OCI-LY3 (cell line): Measurements from ENCODE around the gene LTA4H.

ENCODE experiments used
- EZH2phosphoT487 ChIP-seq: fragments of 200-600 bp; shearing (Covaris generic); IDR thresholded peaks from 2 replicates; pipeline ENCODE4 v1.6.1; 2018; ENCODE audit warnings: antibody characterized with exemption, mixed run types, low read depth
- TF ChIP-seq, protein P1 (sequence below): fragments of 200-600, 300-600 bp; sonication (generic); IDR thresholded peaks from 2 replicates; pipeline ENCODE4 v1.5.1; 2014; ENCODE audit warnings: antibody characterized with exemption, low read length, low read depth

DNA sequence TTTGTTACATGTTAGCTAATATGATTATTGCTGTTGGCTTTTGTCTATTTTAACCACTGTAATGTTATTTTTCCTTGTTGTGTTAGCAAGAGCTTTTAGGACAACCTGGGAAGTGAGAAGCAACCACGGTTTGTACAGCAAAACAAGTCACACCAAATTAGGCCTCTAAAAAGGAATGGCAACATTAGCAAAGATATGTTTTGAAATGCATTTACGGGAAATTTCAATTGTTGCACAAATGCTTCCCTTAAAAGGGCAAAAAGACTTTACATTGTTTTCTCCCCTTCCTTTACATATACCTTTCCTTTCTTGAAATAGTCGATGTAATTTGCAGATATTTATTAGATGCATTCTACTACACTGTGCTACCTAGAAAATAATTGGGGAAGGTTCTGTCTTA is 4.1 kb upstream of the LTA4H start:
- TF ChIP-seq, protein P1, sequence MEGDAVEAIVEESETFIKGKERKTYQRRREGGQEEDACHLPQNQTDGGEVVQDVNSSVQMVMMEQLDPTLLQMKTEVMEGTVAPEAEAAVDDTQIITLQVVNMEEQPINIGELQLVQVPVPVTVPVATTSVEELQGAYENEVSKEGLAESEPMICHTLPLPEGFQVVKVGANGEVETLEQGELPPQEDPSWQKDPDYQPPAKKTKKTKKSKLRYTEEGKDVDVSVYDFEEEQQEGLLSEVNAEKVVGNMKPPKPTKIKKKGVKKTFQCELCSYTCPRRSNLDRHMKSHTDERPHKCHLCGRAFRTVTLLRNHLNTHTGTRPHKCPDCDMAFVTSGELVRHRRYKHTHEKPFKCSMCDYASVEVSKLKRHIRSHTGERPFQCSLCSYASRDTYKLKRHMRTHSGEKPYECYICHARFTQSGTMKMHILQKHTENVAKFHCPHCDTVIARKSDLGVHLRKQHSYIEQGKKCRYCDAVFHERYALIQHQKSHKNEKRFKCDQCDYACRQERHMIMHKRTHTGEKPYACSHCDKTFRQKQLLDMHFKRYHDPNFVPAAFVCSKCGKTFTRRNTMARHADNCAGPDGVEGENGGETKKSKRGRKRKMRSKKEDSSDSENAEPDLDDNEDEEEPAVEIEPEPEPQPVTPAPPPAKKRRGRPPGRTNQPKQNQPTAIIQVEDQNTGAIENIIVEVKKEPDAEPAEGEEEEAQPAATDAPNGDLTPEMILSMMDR = no peak
- no peak for TF ChIP-seq EZH2phosphoT487
